Measurements from ENCODE around the gene PPIL1.
"Not testable (repeated sequence)": the region's sequence is repeated elsewhere in the genome, so short reads cannot be mapped to it uniquely, and the experiment has no call there.

PPIL1 gene

GRCh38 chr6:36813047-36813446, 61.6 kb downstream of the PPIL1 start:
- not testable (repeated sequence) for DNase-seq

GRCh38 chr6:36809941-36810803, 64.4 kb downstream of the PPIL1 start:
- no peak for DNase-seq

- no peak for DNase-seq
These were observed 65.4 kb downstream of the PPIL1 start for GRCh38 chr6:36809156-36809555.

- DNase-seq, result no peak
These were observed 66.0 kb downstream of the PPIL1 start for GRCh38 chr6:36808634-36809033.

GRCh38 chr6:36807750-36808149, 66.9 kb downstream of the PPIL1 start:
- DNase-seq, result no peak

- no peak for DNase-seq
These were observed 67.5 kb downstream of the PPIL1 start for GRCh38 chr6:36807143-36807542.

GRCh38 chr6:36805917-36806316, 68.7 kb downstream of the PPIL1 start:
- DNase-seq, result no peak

- DNase-seq, result no peak
These were observed 69.4 kb downstream of the PPIL1 start for GRCh38 chr6:36805096-36805797.
